ENCODE results near the gene LAT. TPM values are rescaled to one million over a fixed set of nuclear protein-coding genes. Genes with fewer than 3 reads are reported as not detected.
A peak's percentile ranks its signal among the peaks of the same experiment; 100 is the strongest.

The LAT gene
- total and polyA plus RNA-seq, 2 of the 4 experiments (the other 2 are of a cell fraction) = 0.18 to 7.4 TPM

DNA sequence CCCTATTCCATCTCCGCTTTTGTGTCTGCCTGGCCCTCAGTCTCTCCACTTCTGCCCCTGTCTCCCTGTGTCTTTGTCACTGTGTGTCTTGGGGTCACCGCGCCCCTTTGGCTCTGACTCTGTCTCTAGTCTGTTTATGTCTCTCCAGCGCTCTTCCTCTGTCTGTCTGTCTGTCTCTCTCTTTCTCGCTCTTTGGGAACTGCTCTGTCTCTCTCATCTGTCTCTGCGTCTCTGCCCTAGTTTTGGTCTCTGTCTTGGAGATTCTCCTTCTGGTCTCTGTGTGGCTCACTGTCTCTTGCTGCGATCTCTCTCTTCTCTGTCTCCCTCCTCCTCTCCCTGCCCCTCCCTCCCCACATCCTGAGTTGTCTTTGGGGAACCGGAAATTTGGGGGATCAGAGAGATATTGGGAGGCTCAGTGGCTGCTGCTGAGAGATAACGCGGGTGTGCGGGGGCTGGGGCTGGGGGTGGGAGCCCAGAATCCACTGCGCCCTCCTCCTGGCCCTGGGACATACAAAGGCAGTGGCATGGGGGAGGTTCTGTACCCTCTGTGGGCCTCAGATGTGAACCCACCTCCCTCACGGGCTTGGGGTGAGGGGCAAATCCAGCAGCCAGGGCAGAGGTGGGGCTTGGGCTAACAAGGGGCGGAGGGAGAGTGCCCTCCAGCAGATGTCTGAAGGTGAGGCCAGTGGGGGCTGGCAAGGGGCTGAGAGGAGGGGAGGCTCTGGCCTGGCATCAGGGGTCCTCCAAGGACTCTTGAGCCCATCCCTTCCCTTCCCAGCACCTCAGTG, 24.4 kb downstream of the LAT start:
- H3K9ac ChIP-seq (ENCODE audit: low read depth, low read length) = no peak overlapping the region
- no peaks in the 10 kb centered on the region for H3K9me1 ChIP-seq (ENCODE audit: insufficient read depth, low read length)
- DNase-seq = no peak
- no peaks in the 10 kb centered on the region; the same call in 1 of the 2 replicates for H3K27me3 ChIP-seq (ENCODE audit: control insufficient read depth, insufficient read depth, low read length)
- no peaks in the 10 kb centered on the region for H3K79me1 ChIP-seq (ENCODE audit: low read depth in 1 of 2, low read length in 2 of 2)
- dilution Hi-C loops (cut with HindIII; ENCODE audit: low sequenced_read_pairs, unreplicated experiment) = no loop called here
- no peak overlapping the region for H4K8ac ChIP-seq (ENCODE audit: low read depth in 2 of 2, low read length in 2 of 2)
- no peak overlapping the region for H3K56ac ChIP-seq (ENCODE audit: extremely low read depth, insufficient read depth, low read length)
- H4K20me1 ChIP-seq (ENCODE audit: insufficient read depth, low read length) = no peaks in the 10 kb centered on the region
- no peaks in the 10 kb centered on the region for H3K36me3 ChIP-seq (ENCODE audit: control insufficient read depth, insufficient read depth, low read length)
- H3K4me2 ChIP-seq (ENCODE audit: low read depth, low read length) = no peak overlapping the region
- H3K23ac ChIP-seq (ENCODE audit: low read depth, low read length) = no peak overlapping the region
- in situ Hi-C loops (cut with MboI; ENCODE audit: low sequenced_read_pairs) = no loop called here
- intact Hi-C loops (cut with micrococcal nuclease) = no loop called here
- no peak overlapping the region for H3K4ac ChIP-seq (ENCODE audit: low read depth, low read length)
- BruUV-seq (replicated peaks) = no TSS peak
- no peak overlapping the region for H2AK9ac ChIP-seq (replicated peaks; ENCODE audit: low read depth, low read length, poor library complexity)
- H2BK120ac ChIP-seq (ENCODE audit: low read depth, low read length) = no peak overlapping the region
- no peak overlapping the region for H2BK20ac ChIP-seq (ENCODE audit: low read depth, low read length)
- no peak overlapping the region for H4K5ac ChIP-seq (ENCODE audit: low read depth, low read length)
- H2AFZ ChIP-seq (replicated peaks; ENCODE audit: low read length, poor library complexity) = peak overlapping the region; percentile 8
- H3K4me3 ChIP-seq (ENCODE audit: insufficient read depth, low read depth, low read length) = no peak overlapping the region
- WGBS, 2 experiments (ENCODE audit: extremely low coverage in 2 of 2, insufficient read length in 1 of 2) = 100% methylated on average over 2 of the region's 14 CpGs; no CpG with 5 or more reads in 1 of the 2 experiments
- ATAC-seq (ENCODE audit: low read depth) = no peak
- no peak overlapping the region for H3K18ac ChIP-seq (ENCODE audit: low read depth, low read length)
- H3K4me1 ChIP-seq (ENCODE audit: control insufficient read depth, insufficient read depth, low read length) = peaks cover 2% of the 10 kb centered on the region; the same call in 1 of the 2 replicates
- TF ChIP-seq CEBPB (IDR thresholded peaks at IDR 0.05; ENCODE audit: low read depth, low read length) = no peak
- TF ChIP-seq MAFK (IDR thresholded peaks at IDR 0.05; ENCODE audit: low read depth, low read length) = no peak
- no peak for TF ChIP-seq FOS (IDR thresholded peaks at IDR 0.05; ENCODE audit: low read depth, low read length)
- TF ChIP-seq, protein P1, sequence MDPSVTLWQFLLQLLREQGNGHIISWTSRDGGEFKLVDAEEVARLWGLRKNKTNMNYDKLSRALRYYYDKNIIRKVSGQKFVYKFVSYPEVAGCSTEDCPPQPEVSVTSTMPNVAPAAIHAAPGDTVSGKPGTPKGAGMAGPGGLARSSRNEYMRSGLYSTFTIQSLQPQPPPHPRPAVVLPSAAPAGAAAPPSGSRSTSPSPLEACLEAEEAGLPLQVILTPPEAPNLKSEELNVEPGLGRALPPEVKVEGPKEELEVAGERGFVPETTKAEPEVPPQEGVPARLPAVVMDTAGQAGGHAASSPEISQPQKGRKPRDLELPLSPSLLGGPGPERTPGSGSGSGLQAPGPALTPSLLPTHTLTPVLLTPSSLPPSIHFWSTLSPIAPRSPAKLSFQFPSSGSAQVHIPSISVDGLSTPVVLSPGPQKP (IDR thresholded peaks at IDR 0.05; ENCODE audit: borderline replicate concordance, low read depth, low read length) = no peak
- TF ChIP-seq SMC3 (IDR thresholded peaks at IDR 0.05; ENCODE audit: low read depth, low read length) = no peak
- TF ChIP-seq RAD21 (IDR thresholded peaks at IDR 0.05; ENCODE audit: low read length) = no peak
- TF ChIP-seq CTCF (conservative IDR thresholded peaks at IDR 0.05; ENCODE audit: low read depth, low read length) = no peak
- TF ChIP-seq CHD1 (IDR thresholded peaks at IDR 0.05; ENCODE audit: low read depth, low read length) = no peak
- TF ChIP-seq RFX5 (IDR thresholded peaks at IDR 0.05; ENCODE audit: low read depth, low read length) = no peak
- TF ChIP-seq MXI1 (IDR thresholded peaks at IDR 0.05; ENCODE audit: borderline replicate concordance, low read depth, low read length) = no peak
- TF ChIP-seq NFE2L2 (IDR thresholded peaks at IDR 0.05; ENCODE audit: low read depth, low read length) = no peak
- TF ChIP-seq BHLHE40 (IDR thresholded peaks at IDR 0.05; ENCODE audit: low read depth, low read length) = no peak
- ChIA-PET POLR2A (ENCODE audit: unreplicated experiment) (no interaction called here), CTCF (no interaction called here)
- H3K9me3 ChIP-seq (ENCODE audit: control insufficient read depth, insufficient read depth, low read length) = no peaks in the 10 kb centered on the region
- no peak overlapping the region for H2BK5ac ChIP-seq (ENCODE audit: low read depth, low read length, poor library complexity, severe bottlenecking)
- H3K14ac ChIP-seq (replicated peaks; ENCODE audit: low read depth, low read length) = no peak overlapping the region
- H4K91ac ChIP-seq (ENCODE audit: insufficient read depth, low read depth, low read length) = no peak overlapping the region
- H2BK15ac ChIP-seq (ENCODE audit: low read depth, low read length) = no peak overlapping the region
- no peak overlapping the region for H3K27ac ChIP-seq (ENCODE audit: insufficient read depth, low read length)
- no peak overlapping the region; the same call in 1 of the 2 replicates for H2AK5ac ChIP-seq (ENCODE audit: low read depth, low read length)
